Left ventricle myocardium inferior (tissue), 1 donor: ENCODE measurements around the gene LRRC1. TPM values are rescaled to one million over a fixed set of nuclear protein-coding genes. Genes with fewer than 3 reads are reported as not detected.

ENCODE experiments used
- DNase-seq: peaks from one replicate; pipeline ENCODE4 v3.0.0-alpha.2; 2020
- H3K27ac ChIP-seq: fragments of 200-600 bp; replicated peaks from 2 replicates; pipeline ENCODE4 v1.8.0; 2021
- H3K27me3 ChIP-seq: fragments of 200-600 bp; 2 replicates; pipeline ENCODE4 v1.8.0; 2021; ENCODE audit warnings: low read depth
- H3K36me3 ChIP-seq: fragments of 200-600 bp; 2 replicates; pipeline ENCODE4 v1.8.0; 2021
- H3K4me1 ChIP-seq: fragments of 200-600 bp; 2 replicates; pipeline ENCODE4 v1.8.0; 2021
- H3K4me3 ChIP-seq: fragments of 200-600 bp; 2 replicates; pipeline ENCODE4 v1.8.0; 2021; ENCODE audit warnings: mild to moderate bottlenecking, moderate library complexity
- H3K9me3 ChIP-seq: fragments of 200-600 bp; replicated peaks from 2 replicates; pipeline ENCODE4 v1.8.0; 2021
- intact Hi-C: fragments of 100-400 bp; cut with micrococcal nuclease; formaldehyde crosslinking; loops from one replicate; pipeline ENCODE4 v1.11.0; 2022
- total RNA-seq: library from RNA; stranded (reverse); fragmentation: NEBNext Ultra II Directional; extraction: Animal tissue kit (Norgen Biotek cat#: 25700); gene quantifications from one replicate; pipeline ENCODE4 v1.2.1, GENCODE V29; 2021
- TF ChIP-seq, protein P1 (sequence below): fragments of 200-600 bp; IDR thresholded peaks from 2 replicates; pipeline ENCODE4 v1.8.0; 2021; ENCODE audit warnings: antibody characterized with exemption, mild to moderate bottlenecking, borderline replicate concordance
- donor health status: DM: no; HTN: yes; CAD: no; lungs with severe emphysema.

Gene LRRC1
- total RNA-seq, 1 donor from 2014 or later = 2.7 TPM

DNA sequence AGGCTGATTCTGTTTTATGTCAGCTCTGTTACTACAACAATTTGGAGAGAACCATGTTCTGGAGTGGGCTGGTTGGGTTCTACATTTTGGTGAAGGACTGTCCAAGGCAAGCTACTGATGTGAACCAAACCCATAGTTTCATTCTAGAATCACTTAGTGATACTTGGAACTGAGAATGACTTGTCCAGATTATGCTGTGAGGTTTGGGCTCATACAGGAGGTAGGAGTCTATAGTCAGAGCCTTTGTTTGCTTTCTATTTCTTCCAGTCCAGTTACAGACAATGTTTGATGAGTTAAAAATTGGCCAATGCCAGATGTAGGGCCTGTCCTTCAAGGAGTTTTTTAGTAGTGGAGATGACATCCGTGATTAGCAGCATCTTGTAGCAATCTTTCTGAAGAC, 97.9 kb downstream of the LRRC1 start:
- DNase-seq = no peak
- TF ChIP-seq, protein P1, sequence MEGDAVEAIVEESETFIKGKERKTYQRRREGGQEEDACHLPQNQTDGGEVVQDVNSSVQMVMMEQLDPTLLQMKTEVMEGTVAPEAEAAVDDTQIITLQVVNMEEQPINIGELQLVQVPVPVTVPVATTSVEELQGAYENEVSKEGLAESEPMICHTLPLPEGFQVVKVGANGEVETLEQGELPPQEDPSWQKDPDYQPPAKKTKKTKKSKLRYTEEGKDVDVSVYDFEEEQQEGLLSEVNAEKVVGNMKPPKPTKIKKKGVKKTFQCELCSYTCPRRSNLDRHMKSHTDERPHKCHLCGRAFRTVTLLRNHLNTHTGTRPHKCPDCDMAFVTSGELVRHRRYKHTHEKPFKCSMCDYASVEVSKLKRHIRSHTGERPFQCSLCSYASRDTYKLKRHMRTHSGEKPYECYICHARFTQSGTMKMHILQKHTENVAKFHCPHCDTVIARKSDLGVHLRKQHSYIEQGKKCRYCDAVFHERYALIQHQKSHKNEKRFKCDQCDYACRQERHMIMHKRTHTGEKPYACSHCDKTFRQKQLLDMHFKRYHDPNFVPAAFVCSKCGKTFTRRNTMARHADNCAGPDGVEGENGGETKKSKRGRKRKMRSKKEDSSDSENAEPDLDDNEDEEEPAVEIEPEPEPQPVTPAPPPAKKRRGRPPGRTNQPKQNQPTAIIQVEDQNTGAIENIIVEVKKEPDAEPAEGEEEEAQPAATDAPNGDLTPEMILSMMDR = no peak
- no peak overlapping the region for H3K27ac ChIP-seq
- H3K9me3 ChIP-seq = no peaks in the 10 kb centered on the region
- no peaks in the 10 kb centered on the region for H3K27me3 ChIP-seq
- peaks cover 6% of the 10 kb centered on the region for H3K36me3 ChIP-seq
- H3K4me1 ChIP-seq = no peaks in the 10 kb centered on the region
- intact Hi-C loops = no loop called here
- H3K4me3 ChIP-seq = no peak overlapping the region

GRCh38 chr6:53894091-53894490, 99.3 kb downstream of the LRRC1 start:
- Histone ChIP-seq H3K4me3 (no peak overlapping the region), H3K36me3 (peaks cover 11% of the 10 kb centered on the region), H3K4me1 (no peaks in the 10 kb centered on the region), H3K27me3 (no peaks in the 10 kb centered on the region), H3K27ac (no peak overlapping the region), H3K9me3 (no peaks in the 10 kb centered on the region)
- TF ChIP-seq, protein P1 = no peak
- DNase-seq = no peak
- intact Hi-C loops = no loop called here

GRCh38 chr6:53896196-53896595, 101.4 kb downstream of the LRRC1 start:
- Histone ChIP-seq H3K4me3 (no peak overlapping the region), H3K4me1 (no peaks in the 10 kb centered on the region), H3K27me3 (no peaks in the 10 kb centered on the region), H3K27ac (no peak overlapping the region), H3K9me3 (no peaks in the 10 kb centered on the region), H3K36me3 (peaks cover 11% of the 10 kb centered on the region)
- TF ChIP-seq, protein P1 = no peak
- DNase-seq = no peak
- intact Hi-C loops = no loop called here

GRCh38 chr6:53898026-53898795, 103.4 kb downstream of the LRRC1 start:
- H3K4me1 ChIP-seq = no peaks in the 10 kb centered on the region
- no peaks in the 10 kb centered on the region for H3K27me3 ChIP-seq
- intact Hi-C loops = no loop called here
- H3K27ac ChIP-seq = no peak overlapping the region
- no peak for DNase-seq
- H3K9me3 ChIP-seq = no peaks in the 10 kb centered on the region
- TF ChIP-seq, protein P1 = no peak
- H3K36me3 ChIP-seq = peaks cover 17% of the 10 kb centered on the region
- H3K4me3 ChIP-seq = no peak overlapping the region

GRCh38 chr6:53899512-53899911, 104.7 kb downstream of the LRRC1 start:
- H3K4me3 ChIP-seq = no peak overlapping the region
- H3K9me3 ChIP-seq = no peaks in the 10 kb centered on the region
- no peak overlapping the region for H3K27ac ChIP-seq
- no peaks in the 10 kb centered on the region for H3K27me3 ChIP-seq
- intact Hi-C loops = no loop called here
- H3K36me3 ChIP-seq = peaks cover 28% of the 10 kb centered on the region
- TF ChIP-seq, protein P1 = no peak
- DNase-seq = no peak
- no peaks in the 10 kb centered on the region for H3K4me1 ChIP-seq
